Erythroblast (primary cell): ENCODE results near the gene PACS1.
A peak's percentile ranks its signal among the peaks of the same experiment; 100 is the strongest.

Experiments
- DNase-seq, 2 experiments: peaks; one replicate each; lab custom pipeline; 2025; lab: John Stamatoyannopoulos, UW
- GATA1 ChIP-seq: IDR thresholded peaks from 2 replicates; pipeline ENCODE4 v1.6.1; 2011; ENCODE audit warnings: low read depth, mild to moderate bottlenecking, control low read depth, low read length, moderate library complexity
- POLR2A ChIP-seq: IDR thresholded peaks from 2 replicates; pipeline ENCODE4 v1.6.1; 2011; ENCODE audit warnings: mild to moderate bottlenecking, low read length

Gene PACS1

DNA sequence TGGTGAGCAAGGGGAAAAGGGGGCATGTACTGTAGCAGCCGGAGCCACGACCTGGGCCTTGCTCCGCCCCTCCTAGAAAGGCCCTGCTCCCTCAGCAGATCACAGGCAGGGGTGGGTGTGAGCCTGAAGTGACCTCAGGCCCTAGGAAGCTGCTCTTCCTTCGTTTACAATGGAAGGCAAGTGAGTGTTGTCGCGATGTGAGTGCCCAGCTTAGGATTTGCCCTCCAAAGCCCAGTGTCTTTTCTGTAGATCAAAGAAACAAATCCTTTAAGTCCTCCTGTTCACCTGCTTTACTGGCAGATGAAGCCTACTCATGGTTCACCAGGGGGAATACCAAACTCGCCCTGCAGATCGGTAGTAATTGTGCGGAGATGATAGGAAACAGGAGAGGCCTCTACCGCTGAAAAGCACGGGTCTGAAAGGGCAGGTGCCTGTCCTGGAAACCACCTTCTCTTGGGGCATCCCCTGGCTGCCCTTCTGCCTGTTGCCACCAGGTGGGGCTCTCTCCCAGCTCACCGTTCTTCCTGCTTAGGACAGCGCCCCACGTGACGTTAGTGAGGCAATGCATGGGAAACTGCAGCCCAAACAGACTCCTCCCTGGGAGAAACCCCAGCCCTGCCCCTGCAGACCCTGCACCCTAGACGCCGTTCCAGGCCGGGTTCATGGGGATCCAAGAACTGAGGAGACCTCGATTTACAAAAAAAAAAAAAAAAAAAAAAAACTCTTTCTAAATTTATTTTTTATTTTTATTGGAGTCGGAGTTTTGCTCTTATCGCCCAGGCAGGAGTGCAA, 152.5 kb downstream of the PACS1 start:
- TF ChIP-seq POLR2A (no peak), GATA1 (no peak)
- peak; percentile 92 to 96 for DNase-seq

- no peak for DNase-seq
- no peak for TF ChIP-seq POLR2A
- TF ChIP-seq GATA1 = no peak
These were observed 154.3 kb downstream of the PACS1 start for GRCh38 chr11:66224226-66224855.

- no peak for DNase-seq
- TF ChIP-seq GATA1 (no peak), POLR2A (no peak)
These were observed 155.0 kb downstream of the PACS1 start for GRCh38 chr11:66225066-66225465.

- no peak for DNase-seq
- TF ChIP-seq GATA1 (no peak), POLR2A (no peak)
These were observed 156.0 kb downstream of the PACS1 start for GRCh38 chr11:66226101-66226500.

DNA sequence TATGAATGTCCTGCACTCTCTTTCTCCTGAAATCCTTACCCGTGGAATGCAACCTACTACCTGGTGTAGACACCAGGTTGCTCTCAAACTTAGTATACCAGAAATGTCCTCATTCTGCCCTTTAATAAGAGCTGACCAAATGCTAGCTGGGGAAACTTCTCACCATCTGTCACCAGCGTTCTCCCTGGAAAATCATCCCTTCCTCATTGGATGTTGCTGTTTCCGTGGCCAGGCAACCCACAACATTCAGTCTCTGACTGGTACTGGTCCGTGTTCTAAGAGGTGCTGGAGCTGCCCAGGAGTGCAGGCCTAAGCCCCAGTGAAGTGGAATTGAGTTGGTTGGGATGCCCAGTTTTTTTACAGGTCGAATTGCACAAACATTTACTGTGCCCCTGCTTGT, 157.6 kb downstream of the PACS1 start:
- no peak for DNase-seq

DNA sequence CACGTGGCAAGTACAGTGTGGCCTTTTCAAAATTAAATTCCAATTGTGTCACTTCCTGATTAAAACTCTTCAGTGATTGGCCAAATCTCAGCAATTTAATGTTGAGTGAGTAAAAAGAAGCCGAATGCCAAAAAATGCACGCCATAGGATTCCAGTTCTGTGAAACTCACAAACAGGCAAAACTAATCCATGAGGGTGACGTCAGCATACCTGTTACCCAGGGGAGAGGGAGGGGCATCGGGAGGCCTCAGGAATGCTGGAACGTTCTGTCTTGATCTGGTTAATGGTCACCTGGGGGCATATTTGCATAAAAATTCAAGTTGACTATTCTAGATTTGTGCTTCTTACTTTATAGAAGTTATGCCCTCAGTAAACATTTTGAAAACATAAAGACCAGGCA, 158.4 kb downstream of the PACS1 start:
- TF ChIP-seq POLR2A (no peak), GATA1 (no peak)
- DNase-seq = no peak

More for the DNA sequence above, 157.6 kb downstream of the PACS1 start:
- no peak for TF ChIP-seq POLR2A
- no peak for TF ChIP-seq GATA1

GRCh38 chr11:66230156-66230555, 160.1 kb downstream of the PACS1 start:
- no peak for DNase-seq
- TF ChIP-seq GATA1 (no peak), POLR2A (no peak)

DNA sequence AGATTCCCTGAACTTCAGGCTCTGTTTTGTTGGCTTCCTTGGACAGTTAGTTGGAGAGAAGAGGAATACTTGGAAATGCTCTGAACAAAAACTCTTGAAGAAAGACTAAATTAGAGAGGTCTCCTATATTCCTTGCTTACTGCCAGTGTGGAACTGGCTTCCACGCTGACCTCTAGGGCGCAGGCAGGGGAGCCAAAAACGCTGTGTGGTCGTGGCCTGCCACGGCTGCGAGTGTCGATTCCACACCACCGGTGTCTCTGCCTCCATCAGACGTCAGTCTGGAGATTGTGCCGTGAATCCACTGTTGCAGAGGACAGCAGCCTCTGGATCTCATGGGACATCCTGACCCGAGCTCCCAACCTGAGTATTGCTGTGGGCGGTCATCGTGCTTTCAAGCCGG, 160.9 kb downstream of the PACS1 start:
- no peak for TF ChIP-seq POLR2A
- TF ChIP-seq GATA1 = no peak

DNA sequence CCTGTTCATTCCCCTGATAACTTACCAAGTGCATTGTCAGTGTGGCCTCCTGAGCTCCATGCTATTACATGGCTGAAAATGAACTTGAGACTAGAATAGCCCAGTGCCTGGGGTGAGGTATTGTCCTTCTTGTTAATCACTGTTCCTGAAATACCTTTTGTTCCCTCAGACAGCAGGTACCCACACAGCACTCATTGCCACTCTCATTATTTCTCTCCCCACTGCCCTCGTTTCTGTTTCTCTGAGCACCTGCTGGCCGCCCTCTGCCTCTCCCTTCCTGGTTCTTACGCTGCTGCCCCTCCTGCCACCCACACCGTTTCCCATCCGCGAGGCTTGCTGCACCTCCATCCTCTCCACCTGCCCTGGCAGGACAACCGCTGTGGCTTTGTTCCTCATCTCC, 161.5 kb downstream of the PACS1 start:
- TF ChIP-seq POLR2A (no peak), GATA1 (no peak)
- no peak for DNase-seq

More for the DNA sequence above, 160.9 kb downstream of the PACS1 start:
- no peak for DNase-seq

DNA sequence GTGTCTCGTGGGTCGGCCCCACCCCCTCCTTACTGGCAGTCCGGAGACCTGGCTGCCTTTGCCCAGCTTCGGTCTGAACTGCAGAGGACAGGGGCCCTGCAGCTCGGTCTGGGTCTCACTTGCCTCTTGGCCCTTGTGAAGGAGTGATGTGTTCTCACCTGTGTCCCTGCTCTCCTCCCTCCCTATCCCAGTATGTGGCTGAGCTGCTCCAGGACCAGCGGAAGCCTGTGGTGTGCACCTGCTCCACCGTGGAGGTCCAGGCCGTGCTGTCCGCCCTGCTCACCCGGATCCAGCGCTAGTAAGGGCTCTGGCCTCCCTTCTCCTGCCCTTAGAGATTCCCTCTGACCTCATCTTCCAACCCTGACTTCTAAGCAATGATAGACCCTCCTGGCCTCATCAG, 162.7 kb downstream of the PACS1 start:
- no peak for DNase-seq
- TF ChIP-seq POLR2A (no peak), GATA1 (no peak)

- TF ChIP-seq GATA1 = no peak
- TF ChIP-seq POLR2A = no peak
- DNase-seq = no peak
These were observed 163.2 kb downstream of the PACS1 start for GRCh38 chr11:66233301-66233700.

DNA sequence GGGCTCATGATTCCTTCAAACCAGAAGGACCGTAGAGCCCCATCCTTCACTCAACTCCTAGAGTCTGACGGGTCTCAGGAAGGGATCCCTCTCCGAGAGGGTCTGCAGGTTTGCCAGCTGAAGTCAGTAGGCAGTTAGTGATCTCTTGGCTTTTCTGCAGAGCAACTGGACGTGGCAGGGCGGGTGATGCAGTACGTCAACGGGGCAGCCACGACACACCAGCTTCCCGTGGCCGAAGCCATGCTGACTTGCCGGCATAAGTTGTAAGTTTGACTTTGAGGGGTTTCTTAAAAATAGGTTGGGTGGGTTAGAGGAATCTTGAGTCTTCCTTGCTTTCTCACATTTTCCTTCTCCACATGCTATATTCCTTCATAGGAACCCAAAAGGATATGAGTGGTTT, 165.1 kb downstream of the PACS1 start:
- TF ChIP-seq GATA1 (no peak), POLR2A (no peak)
- DNase-seq = no peak

- TF ChIP-seq POLR2A (no peak), GATA1 (no peak)
- no peak for DNase-seq
These were observed 167.8 kb downstream of the PACS1 start for GRCh38 chr11:66237867-66238266.

- DNase-seq = no peak
- TF ChIP-seq GATA1 (no peak), POLR2A (no peak)
These were observed 168.8 kb downstream of the PACS1 start for GRCh38 chr11:66238786-66239413.
